IMR-90 (cell line): ENCODE measurements around the gene TCERG1L. TPM values are rescaled to one million over a fixed set of nuclear protein-coding genes. Genes with fewer than 3 reads are reported as not detected.

Experiments used
- ATAC-seq: fragments of 200-7000 bp; cut with Tn5 transposase; 2 replicates; pipeline ENCODE4 v1.9.1; 2020; ENCODE audit warnings: low read depth, mild to moderate bottlenecking, moderate library complexity
- BruUV-seq: library from RNA; stranded (reverse); fragments of 400-500 nt; replicated peaks from 2 replicates; lab custom pipeline; 2021; lab: Mats Ljungman, UMichigan
- CTCF ChIA-PET: fragments of 300-600 bp; formaldehyde crosslinking; extraction: SDS; loops from one replicate; lab custom pipeline; 2021; ENCODE audit warnings: antibody characterized with exemption; lab: Yijun Ruan, JAX
- POLR2A ChIA-PET: fragments of 300-600 bp; sonication (Branson Sonifier 250); formaldehyde crosslinking; loops from one replicate; lab custom pipeline; 2022; ENCODE audit warnings: antibody characterized with exemption; ENCODE audit not compliant: unreplicated experiment; lab: Charles Lee
- DNase-seq: peaks from one replicate; pipeline ENCODE4 v3.0.0; 2013
- H2AFZ ChIP-seq: replicated peaks from 2 replicates; pipeline ENCODE3; 2013; ENCODE audit warnings: low read length, mild to moderate bottlenecking; ENCODE audit not compliant: poor library complexity
- H2AK5ac ChIP-seq: 2 replicates; pipeline ENCODE4 v1.6.1; 2013; ENCODE audit warnings: low read depth, low read length, inconsistent platforms
- H2AK9ac ChIP-seq: replicated peaks from 2 replicates; pipeline ENCODE3; 2013; ENCODE audit warnings: mild to moderate bottlenecking, low read depth, low read length, moderate library complexity; ENCODE audit not compliant: poor library complexity
- H2BK120ac ChIP-seq: 2 replicates; pipeline ENCODE4 v1.6.1; 2013; ENCODE audit warnings: low read depth, low read length, inconsistent platforms
- H2BK15ac ChIP-seq: 3 replicates; pipeline ENCODE4 v1.6.1; 2013; ENCODE audit warnings: low read depth, low read length, inconsistent platforms
- H2BK20ac ChIP-seq: 2 replicates; pipeline ENCODE4 v1.6.1; 2013; ENCODE audit warnings: low read depth, mild to moderate bottlenecking, inconsistent platforms, low read length, moderate library complexity
- H2BK5ac ChIP-seq: 2 replicates; pipeline ENCODE4 v1.6.1; 2013; ENCODE audit warnings: mild to moderate bottlenecking, low read depth, low read length, inconsistent platforms; ENCODE audit not compliant: poor library complexity, severe bottlenecking
- H3K14ac ChIP-seq: replicated peaks from 2 replicates; pipeline ENCODE4 v1.6.1; 2013; ENCODE audit warnings: low read depth, low read length, inconsistent platforms
- H3K18ac ChIP-seq: 2 replicates; pipeline ENCODE4 v1.6.1; 2013; ENCODE audit warnings: low read depth, low read length, control low read depth
- H3K23ac ChIP-seq: 2 replicates; pipeline ENCODE4 v1.6.1; 2013; ENCODE audit warnings: low read depth, low read length, inconsistent platforms
- H3K27ac ChIP-seq: 2 replicates; pipeline ENCODE4 v1.5.1; 2013; ENCODE audit warnings: mild to moderate bottlenecking, control low read depth, low read length; ENCODE audit not compliant: insufficient read depth
- H3K27me3 ChIP-seq: 2 replicates; pipeline ENCODE4 v1.6.1; 2013; ENCODE audit warnings: low read length; ENCODE audit not compliant: control insufficient read depth, insufficient read depth
- H3K36me3 ChIP-seq: 2 replicates; pipeline ENCODE4 v1.6.1; 2013; ENCODE audit warnings: low read length, mixed read lengths; ENCODE audit not compliant: control insufficient read depth, insufficient read depth
- H3K4ac ChIP-seq: 2 replicates; pipeline ENCODE4 v1.6.1; 2013; ENCODE audit warnings: low read depth, low read length, inconsistent platforms
- H3K4me1 ChIP-seq: 2 replicates; pipeline ENCODE4 v1.6.1; 2013; ENCODE audit warnings: low read length, mixed read lengths; ENCODE audit not compliant: control insufficient read depth, insufficient read depth
- H3K4me2 ChIP-seq: 2 replicates; pipeline ENCODE4 v1.6.1; 2013; ENCODE audit warnings: low read depth, mild to moderate bottlenecking, control low read depth, low read length, moderate library complexity
- H3K4me3 ChIP-seq: 2 replicates; pipeline ENCODE4 v1.5.1; 2013; ENCODE audit warnings: low read depth, mild to moderate bottlenecking, control low read depth, low read length, moderate library complexity; ENCODE audit not compliant: insufficient read depth
- H3K56ac ChIP-seq: 2 replicates; pipeline ENCODE4 v1.6.1; 2013; ENCODE audit warnings: low read length, inconsistent platforms; ENCODE audit not compliant: insufficient read depth; ENCODE audit errors: extremely low read depth
- H3K79me1 ChIP-seq, 2 experiments: 2 replicates each; pipeline ENCODE4 v1.6.1; 2013; ENCODE audit warnings: low read length in 2 of 2, inconsistent platforms in 1 of 2, low read depth in 1 of 2
- H3K9ac ChIP-seq: 2 replicates; pipeline ENCODE4 v1.6.1; 2013; ENCODE audit warnings: low read depth, low read length, control low read depth
- H3K9me1 ChIP-seq: 2 replicates; pipeline ENCODE4 v1.6.1; 2013; ENCODE audit warnings: low read length, inconsistent platforms; ENCODE audit not compliant: insufficient read depth
- H3K9me3 ChIP-seq: 2 replicates; pipeline ENCODE4 v1.6.1; 2013; ENCODE audit warnings: low read length; ENCODE audit not compliant: control insufficient read depth, insufficient read depth
- H4K20me1 ChIP-seq: 2 replicates; pipeline ENCODE4 v1.6.1; 2013; ENCODE audit warnings: low read length, inconsistent platforms; ENCODE audit not compliant: insufficient read depth
- H4K5ac ChIP-seq: 2 replicates; pipeline ENCODE4 v1.6.1; 2013; ENCODE audit warnings: mild to moderate bottlenecking, low read depth, low read length, control low read depth
- H4K8ac ChIP-seq, 2 experiments: 2 replicates each; pipeline ENCODE4 v1.6.1; 2013; ENCODE audit warnings: low read depth in 2 of 2, low read length in 2 of 2, control low read depth in 1 of 2, inconsistent platforms in 1 of 2
- H4K91ac ChIP-seq: 2 replicates; pipeline ENCODE4 v1.6.1; 2013; ENCODE audit warnings: low read depth, low read length, inconsistent platforms; ENCODE audit not compliant: insufficient read depth
- BHLHE40 ChIP-seq: fragments of 150-350 bp; IDR thresholded peaks from 2 replicates; pipeline ENCODE4 v1.6.1; 2016; ENCODE audit warnings: mild to moderate bottlenecking, low read depth, low read length
- CHD1 ChIP-seq: IDR thresholded peaks from 2 replicates; pipeline ENCODE4 v1.6.1; 2012; ENCODE audit warnings: low read depth, low read length, improper control_type of control experiment
- FOS ChIP-seq: fragments of 150-350 bp; IDR thresholded peaks from 2 replicates; pipeline ENCODE4 v1.6.1; 2016; ENCODE audit warnings: low read depth, low read length
- MAFK ChIP-seq: IDR thresholded peaks from 2 replicates; pipeline ENCODE4 v1.6.1; 2012; ENCODE audit warnings: low read depth, low read length, improper control_type of control experiment
- MAZ ChIP-seq: IDR thresholded peaks from 2 replicates; pipeline ENCODE4 v1.6.1; 2012; ENCODE audit warnings: low read depth, mild to moderate bottlenecking, low read length, improper control_type of control experiment, moderate library complexity, borderline replicate concordance
- MXI1 ChIP-seq: IDR thresholded peaks from 2 replicates; pipeline ENCODE4 v1.6.1; 2012; ENCODE audit warnings: low read depth, mild to moderate bottlenecking, low read length, moderate library complexity, borderline replicate concordance
- NFE2L2 ChIP-seq: fragments of 150-350 bp; IDR thresholded peaks from 2 replicates; pipeline ENCODE4 v1.6.1; 2016; ENCODE audit warnings: low read depth, mild to moderate bottlenecking, low read length
- POLR2A ChIP-seq: IDR thresholded peaks from 2 replicates; pipeline ENCODE4 v1.6.1; 2012; ENCODE audit warnings: mild to moderate bottlenecking, low read depth, low read length
- SMC3 ChIP-seq: fragments of 150-350 bp; IDR thresholded peaks from 2 replicates; pipeline ENCODE4 v1.6.1; 2016; ENCODE audit warnings: low read depth, mild to moderate bottlenecking, antibody characterized with exemption, low read length, moderate library complexity
- WGBS, 2 experiments: methylation state at CpG; one replicate each; pipeline versions ENCODE4 v1.1.5 to v1.1.7; 2013; ENCODE audit warnings: missing lambda C conversion rate in 2 of 2; ENCODE audit not compliant: insufficient read length in 1 of 2; ENCODE audit errors: extremely low coverage in 2 of 2; 5-methylcytosine and 5-hydroxymethylcytosine counted together
- dilution Hi-C: fragments of 300-500 bp; cut with HindIII; formaldehyde crosslinking; loops from one replicate; pipeline ENCODE4 v1.14.3; 2018; ENCODE audit warnings: low sequenced_read_pairs; ENCODE audit not compliant: unreplicated experiment
- in situ Hi-C: fragments of 300-500 bp; cut with MboI; formaldehyde crosslinking; loops from 3 replicates; pipeline ENCODE4 v1.14.3; 2019; ENCODE audit warnings: low sequenced_read_pairs, inconsistent platforms, mixed read lengths
- intact Hi-C: fragments of 100-400 bp; cut with micrococcal nuclease; formaldehyde crosslinking; loops from 2 replicates; pipeline ENCODE4 v1.10.0; 2022
- polyA plus RNA-seq, 3 experiments: library from polyadenylated mRNA; depleted of rRNA; stranded (reverse); fragments of >200 nt; gene quantifications; 2 replicates each; pipeline ENCODE4 v1.2.3, GENCODE V29; 2012; ENCODE audit warnings: low replicate concordance in 1 of 3
- total RNA-seq: library from RNA; depleted of rRNA; stranded (reverse); fragments of >200 nt; gene quantifications from 2 replicates; pipeline ENCODE4 v1.2.3, GENCODE V29; 2012
- TF ChIP-seq, protein P1 (sequence below): fragments of 150-350 bp; IDR thresholded peaks from 2 replicates; pipeline ENCODE4 v1.6.1; 2016; ENCODE audit warnings: low read depth, mild to moderate bottlenecking, low read length, moderate library complexity, borderline replicate concordance

TCERG1L gene
- total and polyA plus RNA-seq, 2 of the 4 experiments (the other 2 are of a cell fraction) = not detected

DNA sequence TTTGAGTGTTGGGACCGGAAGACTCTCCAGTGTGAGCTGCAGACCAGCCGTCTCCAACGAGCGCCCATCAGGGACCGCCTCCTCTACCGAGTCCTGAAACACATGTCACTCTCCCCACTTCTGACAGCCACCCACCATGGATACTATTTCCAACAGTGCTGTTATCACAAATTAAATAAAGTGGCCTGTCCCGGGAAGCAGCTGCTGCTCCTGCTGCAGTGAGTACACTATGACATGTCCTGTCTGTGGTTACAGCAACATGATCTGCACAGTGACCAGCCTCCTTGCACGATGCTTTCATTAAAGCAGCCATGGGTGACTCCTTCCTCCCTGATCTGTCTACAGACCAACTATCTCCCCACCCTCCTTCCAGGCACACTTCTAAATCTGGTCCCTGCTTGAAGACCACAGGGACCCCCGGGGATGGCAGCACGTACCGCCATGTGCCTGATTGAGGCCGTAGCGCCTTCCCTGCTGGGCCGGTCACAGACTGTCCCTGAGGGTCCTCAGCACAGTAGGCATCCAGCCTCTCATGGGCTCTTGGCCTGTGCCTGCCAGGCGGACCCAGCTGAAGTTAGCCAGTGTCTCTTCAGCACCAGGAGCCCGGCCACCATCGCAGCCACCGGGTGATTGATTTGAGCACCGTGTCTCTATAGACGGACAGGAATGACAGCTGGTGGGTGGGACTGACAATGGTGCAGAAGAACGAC is 58.8 kb downstream of the TCERG1L start:
- no peak overlapping the region for H3K27ac ChIP-seq
- H3K9me1 ChIP-seq = no peaks in the 10 kb centered on the region
- TF ChIP-seq, protein P1, sequence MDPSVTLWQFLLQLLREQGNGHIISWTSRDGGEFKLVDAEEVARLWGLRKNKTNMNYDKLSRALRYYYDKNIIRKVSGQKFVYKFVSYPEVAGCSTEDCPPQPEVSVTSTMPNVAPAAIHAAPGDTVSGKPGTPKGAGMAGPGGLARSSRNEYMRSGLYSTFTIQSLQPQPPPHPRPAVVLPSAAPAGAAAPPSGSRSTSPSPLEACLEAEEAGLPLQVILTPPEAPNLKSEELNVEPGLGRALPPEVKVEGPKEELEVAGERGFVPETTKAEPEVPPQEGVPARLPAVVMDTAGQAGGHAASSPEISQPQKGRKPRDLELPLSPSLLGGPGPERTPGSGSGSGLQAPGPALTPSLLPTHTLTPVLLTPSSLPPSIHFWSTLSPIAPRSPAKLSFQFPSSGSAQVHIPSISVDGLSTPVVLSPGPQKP = no peak
- TF ChIP-seq MAZ (no peak), NFE2L2 (no peak), BHLHE40 (no peak), FOS (no peak), POLR2A (no peak), MAFK (no peak), CHD1 (no peak), SMC3 (no peak), MXI1 (no peak)
- no peak overlapping the region for H3K4me3 ChIP-seq
- no peaks in the 10 kb centered on the region for H3K79me1 ChIP-seq
- no peak overlapping the region for H3K56ac ChIP-seq
- no peak overlapping the region for H3K14ac ChIP-seq
- H2BK20ac ChIP-seq = no peak overlapping the region
- no peak overlapping the region for H4K91ac ChIP-seq
- H4K5ac ChIP-seq = no peak overlapping the region
- no TSS peak for BruUV-seq
- H2BK120ac ChIP-seq = no peak overlapping the region
- no peak overlapping the region for H3K9ac ChIP-seq
- ChIA-PET CTCF (no interaction called here), POLR2A (no interaction called here)
- H2BK15ac ChIP-seq = no peak overlapping the region
- DNase-seq (no peak), ATAC-seq (no peak)
- H2AK9ac ChIP-seq = no peak overlapping the region
- intact Hi-C loops = no loop called here
- no peak overlapping the region for H4K8ac ChIP-seq
- no peak overlapping the region for H2AFZ ChIP-seq
- WGBS, 2 experiments = 50% methylated on average over 4 of the region's 21 CpGs; no CpG with 5 or more reads in 1 of the 2 experiments
- no peaks in the 10 kb centered on the region for H3K36me3 ChIP-seq
- no peaks in the 10 kb centered on the region for H3K27me3 ChIP-seq
- H3K4me1 ChIP-seq = no peaks in the 10 kb centered on the region
- H3K18ac ChIP-seq = no peak overlapping the region
- H3K9me3 ChIP-seq = peaks cover 50% of the 10 kb centered on the region
- H4K20me1 ChIP-seq = no peaks in the 10 kb centered on the region
- H3K4me2 ChIP-seq = no peak overlapping the region
- no peak overlapping the region for H3K23ac ChIP-seq
- H2AK5ac ChIP-seq = no peak overlapping the region
- in situ Hi-C loops = no loop called here
- H3K4ac ChIP-seq = no peak overlapping the region
- no peak overlapping the region for H2BK5ac ChIP-seq
- dilution Hi-C loops = no loop called here
